Measurements from ENCODE around the gene DCLRE1C. TPM values are rescaled to one million over a fixed set of nuclear protein-coding genes. Genes with fewer than 3 reads are reported as not detected.
"Not testable (repeated sequence)": the region's sequence is repeated elsewhere in the genome, so short reads cannot be mapped to it uniquely, and the experiment has no call there.

The DCLRE1C gene
- total RNA-seq, 2 experiments from 2014 or later, result 50.2 to 81.3 TPM

DNA sequence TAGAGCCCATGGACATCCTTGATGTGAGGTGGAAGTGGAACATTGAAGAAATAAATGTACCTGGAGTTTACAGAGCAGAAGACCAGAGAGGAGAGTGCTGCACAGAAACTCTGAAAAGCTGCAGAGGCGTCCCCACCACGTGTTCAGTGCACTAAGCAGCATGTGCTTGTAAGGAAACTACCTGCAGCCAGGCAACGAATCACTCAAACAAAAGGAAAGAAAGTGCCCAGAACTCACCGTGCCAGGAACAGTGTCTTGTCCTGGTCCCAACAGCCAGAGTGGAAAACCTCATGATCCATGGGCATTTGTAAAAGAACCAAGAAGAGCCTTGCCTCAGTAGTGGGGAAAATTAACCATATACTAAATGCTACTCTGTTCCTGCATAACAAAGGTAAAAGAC lies 42.9 kb downstream of the DCLRE1C start:
- POLR2A ChIA-PET, result interaction anchor here (1.0 kb wide), 1 partner anchor 25 kb away, joined by 4 read pairs; no protein-coding TSS in a partner anchor
- Histone ChIP-seq H3K9me2 (ENCODE audit: insufficient read depth, low read length) (no peaks in the 10 kb centered on the region), H3K4me1 (ENCODE audit: insufficient read depth, low read length, poor library complexity, severe bottlenecking) (no peaks in the 10 kb centered on the region), H3K9me3 (ENCODE audit: low read length) (peaks cover 8% of the 10 kb centered on the region), H3K4me3 (ENCODE audit: low read depth, low read length, poor library complexity, severe bottlenecking) (no peak overlapping the region), H3K36me3 (ENCODE audit: insufficient read depth, low read length) (peaks cover 100% of the 10 kb centered on the region), H3K27ac (ENCODE audit: low read depth, low read length, poor library complexity, severe bottlenecking) (no peak overlapping the region), H2AFZ (ENCODE audit: low read length) (no peak overlapping the region), H4K20me1 (ENCODE audit: insufficient read depth, low read length) (no peaks in the 10 kb centered on the region), H3K4me2 (ENCODE audit: low read length) (no peak overlapping the region), H3K79me2 (ENCODE audit: insufficient read depth, low read depth, low read length) (peaks cover 25% of the 10 kb centered on the region; the same call in 1 of the 2 replicates)
- no peak for TF ChIP-seq EZH2phosphoT487 (IDR thresholded peaks at IDR 0.05; ENCODE audit: borderline replicate concordance, low read depth, low read length)
- TF ChIP-seq, protein P1, sequence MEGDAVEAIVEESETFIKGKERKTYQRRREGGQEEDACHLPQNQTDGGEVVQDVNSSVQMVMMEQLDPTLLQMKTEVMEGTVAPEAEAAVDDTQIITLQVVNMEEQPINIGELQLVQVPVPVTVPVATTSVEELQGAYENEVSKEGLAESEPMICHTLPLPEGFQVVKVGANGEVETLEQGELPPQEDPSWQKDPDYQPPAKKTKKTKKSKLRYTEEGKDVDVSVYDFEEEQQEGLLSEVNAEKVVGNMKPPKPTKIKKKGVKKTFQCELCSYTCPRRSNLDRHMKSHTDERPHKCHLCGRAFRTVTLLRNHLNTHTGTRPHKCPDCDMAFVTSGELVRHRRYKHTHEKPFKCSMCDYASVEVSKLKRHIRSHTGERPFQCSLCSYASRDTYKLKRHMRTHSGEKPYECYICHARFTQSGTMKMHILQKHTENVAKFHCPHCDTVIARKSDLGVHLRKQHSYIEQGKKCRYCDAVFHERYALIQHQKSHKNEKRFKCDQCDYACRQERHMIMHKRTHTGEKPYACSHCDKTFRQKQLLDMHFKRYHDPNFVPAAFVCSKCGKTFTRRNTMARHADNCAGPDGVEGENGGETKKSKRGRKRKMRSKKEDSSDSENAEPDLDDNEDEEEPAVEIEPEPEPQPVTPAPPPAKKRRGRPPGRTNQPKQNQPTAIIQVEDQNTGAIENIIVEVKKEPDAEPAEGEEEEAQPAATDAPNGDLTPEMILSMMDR (conservative IDR thresholded peaks at IDR 0.05; ENCODE audit: low read length), result no peak
- no peak for DNase-seq (ENCODE audit: low spot score)
- BruUV-seq (replicated peaks), result no TSS peak
- intact Hi-C loops (cut with micrococcal nuclease; ENCODE audit: unreplicated experiment), result loop anchor here (5.0 kb wide), 1 partner anchor 49 kb away; no protein-coding TSS in a partner anchor
- CTCF ChIA-PET (ENCODE audit: unreplicated experiment), result no interaction called here

DNA sequence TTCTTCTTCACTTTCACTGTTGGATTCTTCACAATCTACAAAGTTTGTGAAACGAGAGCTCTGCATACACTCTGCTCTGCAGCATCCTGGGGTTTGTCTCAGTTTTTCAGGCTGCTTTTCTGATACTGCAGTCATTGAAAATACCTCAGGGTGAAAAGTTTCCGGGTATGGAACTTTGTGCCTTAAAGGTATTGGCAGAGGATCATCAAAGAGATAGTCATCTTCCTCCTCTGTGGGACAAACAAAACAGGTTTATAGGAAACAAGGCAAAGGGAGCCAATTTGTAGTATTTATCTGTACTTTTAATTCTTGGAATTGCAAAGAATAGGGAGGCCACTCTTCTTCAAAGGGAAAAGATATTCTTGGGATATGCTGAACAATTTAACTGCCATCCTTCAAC lies 44.8 kb downstream of the DCLRE1C start:
- intact Hi-C loops (cut with micrococcal nuclease; ENCODE audit: unreplicated experiment), result loop anchor here (10.0 kb wide), 1 partner anchor 414 kb away; no protein-coding TSS in a partner anchor
- no peak for DNase-seq (ENCODE audit: low spot score)
- Histone ChIP-seq H3K4me3 (ENCODE audit: low read depth, low read length, poor library complexity, severe bottlenecking) (no peak overlapping the region), H3K27ac (ENCODE audit: low read depth, low read length, poor library complexity, severe bottlenecking) (no peak overlapping the region), H3K4me2 (ENCODE audit: low read length) (no peak overlapping the region), H2AFZ (ENCODE audit: low read length) (no peak overlapping the region), H3K36me3 (ENCODE audit: insufficient read depth, low read length) (peaks cover 99% of the 10 kb centered on the region), H3K9me3 (ENCODE audit: low read length) (peaks cover 5% of the 10 kb centered on the region; the same call in 1 of the 2 replicates), H3K79me2 (ENCODE audit: insufficient read depth, low read depth, low read length) (peaks cover 12% of the 10 kb centered on the region; the same call in 1 of the 2 replicates), H4K20me1 (ENCODE audit: insufficient read depth, low read length) (peaks cover 10% of the 10 kb centered on the region; the same call in 1 of the 2 replicates), H3K4me1 (ENCODE audit: insufficient read depth, low read length, poor library complexity, severe bottlenecking) (no peaks in the 10 kb centered on the region), H3K9me2 (ENCODE audit: insufficient read depth, low read length) (no peaks in the 10 kb centered on the region)
- ChIA-PET POLR2A (no interaction called here), CTCF (ENCODE audit: unreplicated experiment) (no interaction called here)
- BruUV-seq (replicated peaks), result no TSS peak
- TF ChIP-seq EZH2phosphoT487 (IDR thresholded peaks at IDR 0.05; ENCODE audit: borderline replicate concordance, low read depth, low read length), result no peak
- TF ChIP-seq, protein P1 (conservative IDR thresholded peaks at IDR 0.05; ENCODE audit: low read length), result no peak

DNA sequence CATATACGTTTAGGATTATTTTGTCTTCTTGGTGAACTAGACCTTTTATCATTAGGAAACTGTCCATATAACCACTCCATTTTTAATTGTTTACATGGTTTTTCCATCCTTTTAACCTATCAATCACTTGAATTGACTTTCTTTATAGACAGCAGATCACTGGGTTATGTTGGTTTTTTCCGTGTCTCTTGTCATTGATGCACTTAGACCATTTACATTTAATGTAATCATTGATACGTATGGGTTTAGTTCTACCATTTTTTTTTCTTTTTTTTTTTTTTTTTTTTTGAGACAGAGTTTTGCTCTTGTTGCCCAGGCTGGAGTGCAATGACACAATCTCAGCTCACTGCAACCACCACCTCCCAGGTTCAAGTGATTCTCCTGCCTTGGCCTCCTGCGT lies 46.3 kb downstream of the DCLRE1C start:
- intact Hi-C loops (cut with micrococcal nuclease; ENCODE audit: unreplicated experiment), result loop anchor here (10.0 kb wide), 1 partner anchor 413 kb away; no protein-coding TSS in a partner anchor
- BruUV-seq (replicated peaks); H3K4me3 ChIP-seq (ENCODE audit: low read depth, low read length, poor library complexity, severe bottlenecking); H3K9me2 ChIP-seq (ENCODE audit: insufficient read depth, low read length); H3K9me3 ChIP-seq (ENCODE audit: low read length); H3K4me1 ChIP-seq (ENCODE audit: insufficient read depth, low read length, poor library complexity, severe bottlenecking); CTCF ChIA-PET (ENCODE audit: unreplicated experiment); H2AFZ ChIP-seq (ENCODE audit: low read length); H3K27ac ChIP-seq (ENCODE audit: low read depth, low read length, poor library complexity, severe bottlenecking); H3K79me2 ChIP-seq (ENCODE audit: insufficient read depth, low read depth, low read length); H3K4me2 ChIP-seq (ENCODE audit: low read length); DNase-seq (ENCODE audit: low spot score): not testable (repeated sequence)
- Histone ChIP-seq H3K36me3 (ENCODE audit: insufficient read depth, low read length) (peaks cover 98% of the 10 kb centered on the region), H4K20me1 (ENCODE audit: insufficient read depth, low read length) (peaks cover 10% of the 10 kb centered on the region; the same call in 1 of the 2 replicates)
- POLR2A ChIA-PET, result interaction anchor here (0.7 to 1.0 kb wide), 2 partner anchors 9 to 71 kb away, joined by 3 to 5 read pairs; no protein-coding TSS in a partner anchor

Data from OCI-LY7 (cell line).